Measurements from ENCODE around the gene DYNLL2. TPM values are rescaled to one million over a fixed set of nuclear protein-coding genes. Genes with fewer than 3 reads are reported as not detected.
"Not testable (repeated sequence)": the region's sequence is repeated elsewhere in the genome, so short reads cannot be mapped to it uniquely, and the experiment has no call there.

Gene DYNLL2
- total RNA-seq, 2 experiments from 2014 or later, result 29.5 to 31.3 TPM

GRCh38 chr17:58097384-58098088 lies 14.3 kb downstream of the DYNLL2 start:
- DNase-seq, result no peak
- POLR2A ChIA-PET, result no interaction called here
- Mint-ChIP-seq H3K4me1 (peaks cover 11% of the 10 kb centered on the region), H3K4me3 (no peak overlapping the region), H3K36me3 (peaks cover 12% of the 10 kb centered on the region), H3K9me3 (no peaks in the 10 kb centered on the region), H3K27me3 (no peaks in the 10 kb centered on the region), H3K27ac (no peak overlapping the region)
- no peak for ATAC-seq (ENCODE audit: low read depth)

GRCh38 chr17:58100506-58100905 lies 17.3 kb downstream of the DYNLL2 start:
- POLR2A ChIA-PET, result no interaction called here
- no peak for ATAC-seq (ENCODE audit: low read depth)
- Mint-ChIP-seq H3K4me3 (no peak overlapping the region), H3K27ac (no peak overlapping the region), H3K4me1 (peaks cover 8% of the 10 kb centered on the region), H3K27me3 (peaks cover 4% of the 10 kb centered on the region), H3K9me3 (no peaks in the 10 kb centered on the region), H3K36me3 (peaks cover 3% of the 10 kb centered on the region)
- no peak for DNase-seq

GRCh38 chr17:58101898-58102297 lies 18.7 kb downstream of the DYNLL2 start:
- H3K27ac Mint-ChIP-seq; H3K9me3 Mint-ChIP-seq; ATAC-seq (ENCODE audit: low read depth); H3K36me3 Mint-ChIP-seq; DNase-seq; H3K4me3 Mint-ChIP-seq; POLR2A ChIA-PET; H3K4me1 Mint-ChIP-seq; H3K27me3 Mint-ChIP-seq: not testable (repeated sequence)

- DNase-seq (no peak), ATAC-seq (ENCODE audit: low read depth) (no peak)
- Mint-ChIP-seq H3K4me3 (no peak overlapping the region), H3K9me3 (no peaks in the 10 kb centered on the region), H3K36me3 (no peaks in the 10 kb centered on the region), H3K27me3 (peaks cover 10% of the 10 kb centered on the region), H3K4me1 (peaks cover 1% of the 10 kb centered on the region), H3K27ac (no peak overlapping the region)
- POLR2A ChIA-PET, result no interaction called here
Measured at GRCh38 chr17:58105093-58105492, 21.9 kb downstream of the DYNLL2 start.

- POLR2A ChIA-PET, result interaction anchor here (0.7 kb wide), 1 partner anchor 93 kb away, joined by 3 read pairs; no protein-coding TSS in a partner anchor
- H3K36me3 Mint-ChIP-seq, result no peaks in the 10 kb centered on the region
- ATAC-seq (ENCODE audit: low read depth), result no peak
- H3K27me3 Mint-ChIP-seq, result peaks cover 12% of the 10 kb centered on the region
- H3K4me1 Mint-ChIP-seq, result no peaks in the 10 kb centered on the region
- H3K4me3 Mint-ChIP-seq, result no peak overlapping the region
- H3K9me3 Mint-ChIP-seq, result no peaks in the 10 kb centered on the region
- no peak overlapping the region for H3K27ac Mint-ChIP-seq
- DNase-seq, result no peak
Measured at GRCh38 chr17:58107306-58107705, 24.1 kb downstream of the DYNLL2 start.

- ATAC-seq (ENCODE audit: low read depth) (no peak), DNase-seq (no peak)
- no peak overlapping the region for H3K27ac Mint-ChIP-seq
- H3K4me3 Mint-ChIP-seq, result no peak overlapping the region
- no peaks in the 10 kb centered on the region for H3K36me3 Mint-ChIP-seq
- H3K9me3 Mint-ChIP-seq, result no peaks in the 10 kb centered on the region
- H3K27me3 Mint-ChIP-seq, result peaks cover 15% of the 10 kb centered on the region
- peaks cover 4% of the 10 kb centered on the region for H3K4me1 Mint-ChIP-seq
- POLR2A ChIA-PET, result no interaction called here
Measured at GRCh38 chr17:58109197-58109596, 26.0 kb downstream of the DYNLL2 start.

GRCh38 chr17:58110012-58110411 lies 26.8 kb downstream of the DYNLL2 start:
- no peak overlapping the region for H3K27ac Mint-ChIP-seq
- POLR2A ChIA-PET, result no interaction called here

GRCh38 chr17:58111676-58112075 lies 28.5 kb downstream of the DYNLL2 start:
- H3K36me3 Mint-ChIP-seq, result no peaks in the 10 kb centered on the region
- H3K27me3 Mint-ChIP-seq, result peaks cover 11% of the 10 kb centered on the region
- DNase-seq, result no peak
- H3K4me1 Mint-ChIP-seq, result peaks cover 4% of the 10 kb centered on the region
- H3K4me3 Mint-ChIP-seq, result no peak overlapping the region
- ATAC-seq (ENCODE audit: low read depth), result no peak
- POLR2A ChIA-PET, result no interaction called here
- no peak overlapping the region for H3K27ac Mint-ChIP-seq
- H3K9me3 Mint-ChIP-seq, result no peaks in the 10 kb centered on the region

More at GRCh38 chr17:58110012-58110411, 26.8 kb downstream of the DYNLL2 start:
- Mint-ChIP-seq H3K4me3 (no peak overlapping the region), H3K36me3 (no peaks in the 10 kb centered on the region), H3K9me3 (no peaks in the 10 kb centered on the region), H3K27me3 (peaks cover 11% of the 10 kb centered on the region), H3K4me1 (peaks cover 4% of the 10 kb centered on the region)
- ATAC-seq (ENCODE audit: low read depth) (no peak), DNase-seq (no peak)

GRCh38 chr17:58112970-58113631 lies 29.9 kb downstream of the DYNLL2 start:
- Mint-ChIP-seq H3K4me1 (peaks cover 4% of the 10 kb centered on the region), H3K9me3 (no peaks in the 10 kb centered on the region), H3K36me3 (no peaks in the 10 kb centered on the region), H3K4me3 (no peak overlapping the region), H3K27me3 (peaks cover 10% of the 10 kb centered on the region), H3K27ac (no peak overlapping the region)
- peak; percentile 73 for ATAC-seq (ENCODE audit: low read depth)
- POLR2A ChIA-PET, result interaction anchor here (0.7 kb wide), 1 partner anchor 117 kb away, joined by 3 read pairs; no protein-coding TSS in a partner anchor
- peak; percentile 80 for DNase-seq

- H3K27me3 Mint-ChIP-seq, result peaks cover 6% of the 10 kb centered on the region
- H3K9me3 Mint-ChIP-seq, result no peaks in the 10 kb centered on the region
- H3K36me3 Mint-ChIP-seq, result no peaks in the 10 kb centered on the region
- no peak overlapping the region for H3K4me3 Mint-ChIP-seq
- peaks cover 4% of the 10 kb centered on the region for H3K4me1 Mint-ChIP-seq
- no peak for DNase-seq
- POLR2A ChIA-PET, result no interaction called here
- H3K27ac Mint-ChIP-seq, result no peak overlapping the region
- no peak for ATAC-seq (ENCODE audit: low read depth)
Measured at GRCh38 chr17:58113947-58114346, 30.7 kb downstream of the DYNLL2 start.

GRCh38 chr17:58117382-58117781 lies 34.2 kb downstream of the DYNLL2 start:
- H3K36me3 Mint-ChIP-seq, result no peaks in the 10 kb centered on the region
- ATAC-seq (ENCODE audit: low read depth) (no peak), DNase-seq (no peak)
- no peak overlapping the region for H3K27ac Mint-ChIP-seq
- H3K9me3 Mint-ChIP-seq, result no peaks in the 10 kb centered on the region
- peaks cover 8% of the 10 kb centered on the region for H3K27me3 Mint-ChIP-seq
- POLR2A ChIA-PET, result no interaction called here
- peaks cover 7% of the 10 kb centered on the region for H3K4me1 Mint-ChIP-seq
- no peak overlapping the region for H3K4me3 Mint-ChIP-seq

- H3K9me3 Mint-ChIP-seq, result no peaks in the 10 kb centered on the region
- H3K4me3 Mint-ChIP-seq, result no peak overlapping the region
- H3K27me3 Mint-ChIP-seq, result peaks cover 6% of the 10 kb centered on the region
- H3K27ac Mint-ChIP-seq, result no peak overlapping the region
- H3K36me3 Mint-ChIP-seq, result no peaks in the 10 kb centered on the region
- DNase-seq (no peak), ATAC-seq (ENCODE audit: low read depth) (no peak)
- POLR2A ChIA-PET, result no interaction called here
- peaks cover 3% of the 10 kb centered on the region for H3K4me1 Mint-ChIP-seq
Measured at GRCh38 chr17:58119491-58119890, 36.3 kb downstream of the DYNLL2 start.

- DNase-seq (no peak), ATAC-seq (ENCODE audit: low read depth) (peak; percentile 72)
- Mint-ChIP-seq H3K27ac (no peak overlapping the region), H3K9me3 (no peaks in the 10 kb centered on the region), H3K4me1 (peaks cover 3% of the 10 kb centered on the region), H3K4me3 (no peak overlapping the region), H3K27me3 (peaks cover 6% of the 10 kb centered on the region), H3K36me3 (no peaks in the 10 kb centered on the region)
- POLR2A ChIA-PET, result no interaction called here
Measured at GRCh38 chr17:58120195-58120822, 37.1 kb downstream of the DYNLL2 start.

GRCh38 chr17:58121925-58122324 lies 38.7 kb downstream of the DYNLL2 start:
- H3K4me3 Mint-ChIP-seq, result no peak overlapping the region
- no peak for DNase-seq
- POLR2A ChIA-PET, result interaction anchor here (1.0 kb wide), 1 partner anchor 51 kb away, joined by 5 read pairs; no protein-coding TSS in a partner anchor
- peaks cover 3% of the 10 kb centered on the region for H3K4me1 Mint-ChIP-seq
- H3K27ac Mint-ChIP-seq, result no peak overlapping the region
- H3K9me3 Mint-ChIP-seq, result no peaks in the 10 kb centered on the region
- no peaks in the 10 kb centered on the region for H3K36me3 Mint-ChIP-seq
- ATAC-seq (ENCODE audit: low read depth), result peak; percentile 70
- peaks cover 6% of the 10 kb centered on the region for H3K27me3 Mint-ChIP-seq

Measured in activated naive CD8-positive, alpha-beta T cell treated with anti-CD3 and anti-CD28 coated beads, Interleukin-2, amount 10 ng/mL, durations not matched to agents 7 days and 5 days (primary cell).